BLaER1 (cell line): ENCODE data around the gene ADPRHL1.
"Not testable (repeated sequence)": the region's sequence is repeated elsewhere in the genome, so short reads cannot be mapped to it uniquely, and the experiment has no call there.

ENCODE experiments used
- H3K27ac ChIP-seq: shearing (Covaris generic); formaldehyde crosslinking; 2 replicates; pipeline ENCODE4 v1.8.1; 2022
- H3K27me3 ChIP-seq: shearing (Covaris generic); formaldehyde crosslinking; 2 replicates; pipeline ENCODE4 v1.8.1; 2022
- H3K36me3 ChIP-seq: shearing (Covaris generic); formaldehyde crosslinking; 2 replicates; pipeline ENCODE4 v1.8.1; 2022
- H3K4me1 ChIP-seq: shearing (Covaris generic); formaldehyde crosslinking; 2 replicates; pipeline ENCODE4 v1.8.1; 2022
- H3K4me2 ChIP-seq: shearing (Covaris generic); formaldehyde crosslinking; 2 replicates; pipeline ENCODE4 v1.8.1; 2022
- H3K4me3 ChIP-seq: shearing (Covaris generic); formaldehyde crosslinking; 2 replicates; pipeline ENCODE4 v1.8.1; 2022
- H3K9ac ChIP-seq: shearing (Covaris generic); formaldehyde crosslinking; 2 replicates; pipeline ENCODE4 v1.8.1; 2022
- H3K9me3 ChIP-seq: shearing (Covaris generic); formaldehyde crosslinking; 2 replicates; pipeline ENCODE4 v1.8.1; 2022
- H4K20me1 ChIP-seq: shearing (Covaris generic); formaldehyde crosslinking; 2 replicates; pipeline ENCODE4 v1.8.1; 2022
- Cebpa-rat ChIP-seq: shearing (Covaris generic); IDR thresholded peaks from 2 replicates; pipeline ENCODE4 v1.8.1; 2022

ADPRHL1 gene

DNA sequence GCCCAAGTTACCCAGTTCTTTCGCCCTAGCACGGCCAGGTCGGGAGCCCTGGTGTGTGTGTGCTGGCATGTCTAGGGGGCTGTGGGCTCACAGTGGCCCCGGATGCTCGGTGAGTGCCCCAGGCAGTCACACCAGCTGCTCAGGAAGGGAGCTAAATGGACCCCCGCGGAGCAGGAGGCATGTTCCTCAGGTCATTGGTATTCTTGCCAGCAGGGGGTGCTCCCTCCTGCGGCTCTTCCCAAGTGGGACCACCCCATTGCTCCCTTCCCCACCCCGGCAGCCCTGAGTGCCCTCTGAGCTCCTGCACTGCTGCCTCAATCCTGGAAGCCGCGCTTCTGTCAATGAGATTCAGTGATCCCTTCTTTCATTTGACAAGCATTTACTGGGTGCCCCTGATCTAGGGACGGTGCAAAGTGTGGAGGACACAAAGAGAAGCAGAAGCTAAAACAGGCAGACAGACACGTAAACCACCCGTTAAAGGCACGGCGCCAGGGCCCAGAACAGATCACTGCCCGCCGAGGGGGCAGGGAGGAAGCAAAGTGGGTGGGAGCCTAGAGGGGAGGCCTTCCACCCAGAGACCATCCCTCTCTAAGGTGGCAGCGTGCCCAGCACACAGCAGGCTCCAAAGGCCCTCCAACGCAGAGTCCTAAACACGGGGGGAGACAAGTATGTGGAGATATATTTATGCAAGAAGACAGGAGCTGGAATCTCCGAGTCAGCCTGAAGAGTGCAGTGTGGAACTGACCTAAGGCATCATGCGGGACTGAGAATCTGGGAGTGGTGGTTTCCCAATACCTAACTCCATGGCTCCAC is 5.2 kb upstream of the ADPRHL1 start:
- Histone ChIP-seq H4K20me1 (no peaks in the 10 kb centered on the region), H3K4me2 (no peak overlapping the region), H3K4me3 (no peak overlapping the region), H3K27ac (no peak overlapping the region), H3K4me1 (peaks cover 12% of the 10 kb centered on the region), H3K27me3 (no peaks in the 10 kb centered on the region), H3K9ac (no peak overlapping the region), H3K36me3 (peaks cover 74% of the 10 kb centered on the region), H3K9me3 (no peaks in the 10 kb centered on the region)
- no peak for TF ChIP-seq Cebpa-rat

GRCh38 chr13:113457510-113457909 is 4.2 kb upstream of the ADPRHL1 start:
- no peaks in the 10 kb centered on the region for H4K20me1 ChIP-seq
- H3K36me3 ChIP-seq, result peaks cover 79% of the 10 kb centered on the region
- TF ChIP-seq Cebpa-rat, result no peak
- peaks cover 22% of the 10 kb centered on the region for H3K4me1 ChIP-seq
- H3K27me3 ChIP-seq, result no peaks in the 10 kb centered on the region
- no peak overlapping the region for H3K9ac ChIP-seq
- H3K27ac ChIP-seq, result no peak overlapping the region
- no peak overlapping the region for H3K4me3 ChIP-seq
- no peaks in the 10 kb centered on the region for H3K9me3 ChIP-seq
- H3K4me2 ChIP-seq, result no peak overlapping the region

DNA sequence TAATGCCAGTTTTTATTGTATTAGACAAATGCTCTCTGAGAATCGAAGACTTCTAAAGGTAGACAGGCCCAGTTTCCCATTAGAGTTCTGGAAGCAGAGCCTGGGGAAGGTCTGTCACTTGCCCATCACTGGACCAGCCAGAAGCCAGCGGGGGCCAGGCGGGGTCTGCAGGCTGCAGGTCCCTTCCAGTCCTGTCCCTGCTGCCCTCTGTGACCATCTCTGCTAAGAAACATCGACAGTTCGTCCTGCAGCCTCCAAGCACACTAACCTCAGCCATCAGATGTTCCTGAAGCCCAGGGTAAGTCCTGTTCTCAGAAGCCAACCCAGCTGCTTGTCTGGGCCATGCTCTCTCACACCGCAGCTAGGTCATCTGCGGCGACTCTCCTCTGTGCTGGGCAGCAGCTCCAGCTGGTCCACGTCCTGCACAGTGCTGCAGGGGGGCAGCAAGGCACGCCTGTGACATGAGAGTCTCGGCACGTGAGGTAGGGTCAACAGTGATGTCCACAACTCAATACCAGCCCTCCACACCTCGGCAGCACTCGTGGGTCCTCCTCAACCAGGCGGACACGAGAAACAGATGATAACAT is 2.9 kb upstream of the ADPRHL1 start:
- Histone ChIP-seq H3K36me3 (peaks cover 70% of the 10 kb centered on the region), H3K4me1 (peaks cover 35% of the 10 kb centered on the region), H3K4me3 (no peak overlapping the region), H3K9ac (no peak overlapping the region), H3K9me3 (no peaks in the 10 kb centered on the region), H3K27ac (no peak overlapping the region), H3K4me2 (no peak overlapping the region), H3K27me3 (no peaks in the 10 kb centered on the region), H4K20me1 (no peaks in the 10 kb centered on the region)
- TF ChIP-seq Cebpa-rat, result no peak

- Histone ChIP-seq H3K27me3 (no peaks in the 10 kb centered on the region), H3K27ac (no peak overlapping the region), H3K4me1 (peaks cover 42% of the 10 kb centered on the region), H4K20me1 (no peaks in the 10 kb centered on the region), H3K9me3 (no peaks in the 10 kb centered on the region), H3K4me2 (no peak overlapping the region), H3K36me3 (peaks cover 62% of the 10 kb centered on the region), H3K4me3 (no peak overlapping the region), H3K9ac (no peak overlapping the region)
- TF ChIP-seq Cebpa-rat, result no peak
Measured at GRCh38 chr13:113455384-113455783, 2.1 kb upstream of the ADPRHL1 start.

DNA sequence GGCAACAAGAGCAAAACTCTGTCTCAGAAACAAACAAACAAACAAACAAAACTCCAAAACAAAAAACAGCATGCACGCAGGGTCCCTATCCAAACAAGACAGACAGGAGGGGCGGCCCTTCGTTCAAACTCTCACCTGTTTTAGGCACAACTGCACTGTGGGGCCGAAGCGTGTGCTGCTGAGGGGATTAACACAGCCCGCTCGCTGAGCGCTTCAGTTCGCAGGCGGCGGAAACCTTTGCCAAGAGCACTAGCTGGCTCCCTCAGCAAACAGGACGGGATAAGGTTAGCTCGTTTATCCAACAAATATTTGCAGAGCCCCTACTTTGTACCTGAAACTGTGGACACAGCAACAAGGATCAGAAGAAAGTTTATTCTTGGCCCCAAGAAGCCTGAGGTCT is 1.6 kb upstream of the ADPRHL1 start:
- H4K20me1 ChIP-seq, result no peaks in the 10 kb centered on the region
- TF ChIP-seq Cebpa-rat, result no peak
- no peak overlapping the region for H3K4me2 ChIP-seq
- no peak overlapping the region for H3K4me3 ChIP-seq
- H3K27me3 ChIP-seq, result no peaks in the 10 kb centered on the region
- no peak overlapping the region for H3K9ac ChIP-seq
- H3K9me3 ChIP-seq, result no peaks in the 10 kb centered on the region
- H3K36me3 ChIP-seq, result peaks cover 57% of the 10 kb centered on the region
- H3K4me1 ChIP-seq, result peaks cover 47% of the 10 kb centered on the region
- no peak overlapping the region for H3K27ac ChIP-seq

DNA sequence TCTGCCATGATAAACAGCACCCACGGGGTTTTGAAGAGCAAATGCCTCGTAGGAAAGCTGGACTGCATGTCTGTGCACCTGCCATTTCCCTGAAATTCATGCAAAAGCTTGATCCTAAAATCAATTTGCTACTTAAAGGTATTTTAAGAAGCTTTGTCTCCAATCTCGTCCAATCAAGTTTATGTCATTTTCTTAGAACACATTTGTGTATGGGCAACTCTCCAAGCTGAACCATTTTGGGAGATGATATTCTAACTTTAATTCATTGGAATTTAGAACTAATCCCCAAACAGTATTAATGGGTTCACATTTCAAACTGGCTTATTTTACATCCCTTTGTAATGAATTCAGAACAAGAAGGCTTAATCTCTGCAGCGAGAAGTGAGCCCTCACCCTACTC is 822 bp downstream of the ADPRHL1 start:
- Histone ChIP-seq H3K4me3 (no peak overlapping the region), H3K9ac (peak overlapping the region; percentile 66), H3K4me2 (peak overlapping the region; percentile 94), H3K27ac (peak overlapping the region; percentile 82), H4K20me1 (no peaks in the 10 kb centered on the region), H3K27me3 (no peaks in the 10 kb centered on the region), H3K36me3 (peaks cover 34% of the 10 kb centered on the region), H3K9me3 (no peaks in the 10 kb centered on the region), H3K4me1 (peaks cover 69% of the 10 kb centered on the region)
- TF ChIP-seq Cebpa-rat, result no peak

- peak overlapping the region; percentile 66 for H3K9ac ChIP-seq
- H3K9me3 ChIP-seq, result no peaks in the 10 kb centered on the region
- peaks cover 30% of the 10 kb centered on the region for H3K36me3 ChIP-seq
- peak overlapping the region; percentile 94 for H3K4me2 ChIP-seq
- no peaks in the 10 kb centered on the region for H4K20me1 ChIP-seq
- no peak overlapping the region; the same call in 1 of the 2 replicates for H3K4me3 ChIP-seq
- peaks cover 73% of the 10 kb centered on the region for H3K4me1 ChIP-seq
- H3K27me3 ChIP-seq, result no peaks in the 10 kb centered on the region
- peak overlapping the region; percentile 82 for H3K27ac ChIP-seq
- TF ChIP-seq Cebpa-rat, result no peak
Measured at GRCh38 chr13:113451951-113452421, 1.3 kb downstream of the ADPRHL1 start.

- H3K4me1 ChIP-seq, result peaks cover 83% of the 10 kb centered on the region
- peak overlapping the region; percentile 80 for H3K9ac ChIP-seq
- peak overlapping the region; percentile 94 for H3K4me2 ChIP-seq
Measured at GRCh38 chr13:113450861-113451620, 2.2 kb downstream of the ADPRHL1 start.

DNA sequence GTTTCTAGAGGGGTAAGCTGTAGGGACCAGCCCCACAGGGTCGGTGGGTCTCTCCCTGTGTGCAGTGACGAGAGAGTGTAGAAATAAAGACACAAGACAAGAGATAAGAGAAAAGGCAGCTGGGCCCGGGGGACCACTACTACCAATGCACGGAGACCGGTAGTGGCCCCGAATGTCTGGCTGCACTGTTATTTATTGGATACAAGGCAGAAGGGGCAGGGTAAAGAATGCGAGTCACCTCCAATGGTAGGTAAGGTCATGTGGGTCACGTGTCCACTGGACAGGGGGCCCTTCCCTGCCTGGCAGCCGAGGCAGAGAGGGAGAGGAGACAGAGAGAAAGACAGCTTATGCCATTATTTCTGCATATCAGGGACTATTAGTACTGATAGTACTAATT is 2.9 kb downstream of the ADPRHL1 start:
- Histone ChIP-seq H3K4me1 (peaks cover 88% of the 10 kb centered on the region), H3K36me3 (peaks cover 14% of the 10 kb centered on the region), H3K9ac (peak overlapping the region; percentile 80), H3K27ac (peak overlapping the region; percentile 97), H3K4me3 (peak overlapping the region; percentile 65), H3K4me2 (peak overlapping the region; percentile 94)
- H3K9me3 ChIP-seq, H4K20me1 ChIP-seq, H3K27me3 ChIP-seq: not testable (repeated sequence)

More at GRCh38 chr13:113450861-113451620, 2.2 kb downstream of the ADPRHL1 start:
- Histone ChIP-seq H3K4me3 (peak overlapping the region; percentile 22), H3K27ac (peak overlapping the region; percentile 97), H3K36me3 (peaks cover 20% of the 10 kb centered on the region)
- not testable (repeated sequence) for H3K9me3 ChIP-seq, H4K20me1 ChIP-seq, H3K27me3 ChIP-seq
